ENCODE measurements around the gene ZNF586.

Gene ZNF586

DNA sequence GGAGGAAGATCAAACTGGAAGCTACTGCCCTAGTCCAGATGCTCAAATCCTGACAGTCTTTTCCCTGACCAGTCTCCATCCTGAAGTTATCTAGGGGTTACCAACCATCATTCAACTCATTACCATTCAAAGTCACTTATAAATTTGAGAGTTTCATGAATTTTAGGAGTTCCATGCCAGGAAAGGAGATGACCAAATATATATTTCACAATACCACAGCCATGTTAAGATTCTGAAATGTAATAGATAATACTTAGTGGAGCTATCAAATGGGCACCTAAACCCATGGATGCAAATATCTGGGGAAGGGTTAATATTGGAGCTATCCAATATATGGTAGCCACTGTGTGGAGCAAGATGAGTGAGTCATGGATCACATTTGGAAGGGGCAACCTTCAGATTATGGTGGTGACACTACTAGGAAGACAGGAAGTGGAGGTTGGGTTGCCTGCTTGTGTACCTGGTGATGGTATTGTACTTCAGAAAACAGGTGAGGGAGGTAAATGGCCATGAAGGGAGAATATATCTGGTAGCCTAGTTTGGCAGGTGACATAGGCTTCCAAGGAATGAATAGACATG is 18.7 kb downstream of the ZNF586 start:
- POLR2A ChIA-PET = interaction anchor here (0.6 kb wide), 1 partner anchor 70 kb away, joined by 6 read pairs; no protein-coding TSS in a partner anchor
- no peaks in the 10 kb centered on the region for H3K4me1 ChIP-seq (ENCODE audit: control insufficient read depth, insufficient read depth, low read length)
- CTCF ChIA-PET = no interaction called here

More for the DNA sequence above, 18.7 kb downstream of the ZNF586 start:
- TF ChIP-seq, protein P1, sequence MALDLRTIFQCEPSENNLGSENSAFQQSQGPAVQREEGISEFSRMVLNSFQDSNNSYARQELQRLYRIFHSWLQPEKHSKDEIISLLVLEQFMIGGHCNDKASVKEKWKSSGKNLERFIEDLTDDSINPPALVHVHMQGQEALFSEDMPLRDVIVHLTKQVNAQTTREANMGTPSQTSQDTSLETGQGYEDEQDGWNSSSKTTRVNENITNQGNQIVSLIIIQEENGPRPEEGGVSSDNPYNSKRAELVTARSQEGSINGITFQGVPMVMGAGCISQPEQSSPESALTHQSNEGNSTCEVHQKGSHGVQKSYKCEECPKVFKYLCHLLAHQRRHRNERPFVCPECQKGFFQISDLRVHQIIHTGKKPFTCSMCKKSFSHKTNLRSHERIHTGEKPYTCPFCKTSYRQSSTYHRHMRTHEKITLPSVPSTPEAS (tag by site-specific recombination; IDR thresholded peaks at IDR 0.05) = no peak
- no peak for TF ChIP-seq ZNF585B (tag by site-specific recombination; IDR thresholded peaks at IDR 0.05)
- no peak for TF ChIP-seq ZNF639 (tag by site-specific recombination; IDR thresholded peaks at IDR 0.05)
- TF ChIP-seq GLI2 (tag by site-specific recombination; IDR thresholded peaks at IDR 0.05; ENCODE audit: borderline replicate concordance, low read depth) = no peak
- no peak for TF ChIP-seq ZNF596 (tag by site-specific recombination; IDR thresholded peaks at IDR 0.05)
- no peak for TF ChIP-seq TRIM28 (IDR thresholded peaks at IDR 0.05; ENCODE audit: borderline replicate concordance, low read length)
- no peak for TF ChIP-seq ZNF350 (tag by site-specific recombination; IDR thresholded peaks at IDR 0.05)
- no peak for TF ChIP-seq ZNF266 (tag by site-specific recombination; IDR thresholded peaks at IDR 0.05; ENCODE audit: low read depth)
- no peak for TF ChIP-seq ZBTB10 (tag by site-specific recombination; IDR thresholded peaks at IDR 0.05)
- no peak for TF ChIP-seq SCRT2 (tag by site-specific recombination; IDR thresholded peaks at IDR 0.05)
- TF ChIP-seq ZNF214 (tag by site-specific recombination; IDR thresholded peaks at IDR 0.05; ENCODE audit: borderline replicate concordance) = no peak
- no peak for TF ChIP-seq PRDM4 (tag by site-specific recombination; IDR thresholded peaks at IDR 0.05)
- no peak for TF ChIP-seq ZNF133 (tag by site-specific recombination; IDR thresholded peaks at IDR 0.05)
- TF ChIP-seq, protein P2, sequence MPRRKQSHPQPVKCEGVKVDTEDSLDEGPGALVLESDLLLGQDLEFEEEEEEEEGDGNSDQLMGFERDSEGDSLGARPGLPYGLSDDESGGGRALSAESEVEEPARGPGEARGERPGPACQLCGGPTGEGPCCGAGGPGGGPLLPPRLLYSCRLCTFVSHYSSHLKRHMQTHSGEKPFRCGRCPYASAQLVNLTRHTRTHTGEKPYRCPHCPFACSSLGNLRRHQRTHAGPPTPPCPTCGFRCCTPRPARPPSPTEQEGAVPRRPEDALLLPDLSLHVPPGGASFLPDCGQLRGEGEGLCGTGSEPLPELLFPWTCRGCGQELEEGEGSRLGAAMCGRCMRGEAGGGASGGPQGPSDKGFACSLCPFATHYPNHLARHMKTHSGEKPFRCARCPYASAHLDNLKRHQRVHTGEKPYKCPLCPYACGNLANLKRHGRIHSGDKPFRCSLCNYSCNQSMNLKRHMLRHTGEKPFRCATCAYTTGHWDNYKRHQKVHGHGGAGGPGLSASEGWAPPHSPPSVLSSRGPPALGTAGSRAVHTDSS (tag by site-specific recombination; IDR thresholded peaks at IDR 0.05) = no peak
- no peak for TF ChIP-seq ZNF202 (tag by site-specific recombination; IDR thresholded peaks at IDR 0.05; ENCODE audit: borderline replicate concordance)
- Histone ChIP-seq H3K27ac (ENCODE audit: extremely low read depth, low read depth, low read length) (no peak overlapping the region), H3K9me3 (ENCODE audit: control insufficient read depth, insufficient read depth, low read depth, low read length) (no peaks in the 10 kb centered on the region; the same call in none of the 2 replicates), H3K36me3 (ENCODE audit: control insufficient read depth in 2 of 2, insufficient read depth in 1 of 2, low read length in 2 of 2) (peaks cover 49 to 66% of the 10 kb centered on the region in 2 experiments; a peak in 2 of 3 replicates), H3K4me3 (ENCODE audit: low read depth, low read length) (no peak overlapping the region)

Measured in HEK293 (cell line).